A549 (cell line): ENCODE measurements around the gene ENTPD7. TPM values are rescaled to one million over a fixed set of nuclear protein-coding genes. Genes with fewer than 3 reads are reported as not detected.

Source experiments
- ATAC-seq, 2 experiments: fragments of 200-7000 bp in 1 of 2; fragments of >200 bp in 1 of 2; cut with Nextera tagmentation in 1 of 2; cut with Tn5 transposase in 1 of 2; 3 replicates each; pipeline versions ENCODE4 v1.8.0 to v1.9.1; 2018 to 2020; ENCODE audit warnings: mild to moderate bottlenecking in 1 of 2, moderate library complexity in 1 of 2
- CTCF ChIA-PET: fragments of 300-600 bp; sonication (Branson Sonifier 250); formaldehyde crosslinking; extraction: SDS; loops from one replicate; lab custom pipeline; 2021; ENCODE audit warnings: antibody characterized with exemption, inconsistent platforms; lab: Yijun Ruan, JAX
- POLR2A ChIA-PET: fragments of 350-600 bp; formaldehyde crosslinking; extraction: SDS; loops from one replicate; lab custom pipeline; 2021; ENCODE audit warnings: antibody characterized with exemption, inconsistent platforms; lab: Yijun Ruan, JAX
- DNase-seq, 2 experiments: peaks; one replicate each; pipeline versions ENCODE4 v3.0.0 to v3.0.0-alpha.2; 2011 to 2016; ENCODE audit warnings: low read depth in 1 of 2, low spot score in 1 of 2
- FAIRE-seq: peaks from 2 replicates; lab custom pipeline; 2011; peaks lifted over from hg19 to GRCh38; lab: Jason Lieb, UNC
- H3K27ac ChIP-seq, 2 experiments: fragments of >200 bp; sonication (Bioruptor Twin); formaldehyde crosslinking; 3 replicates each; pipeline ENCODE4 v1.5.1; 2016 to 2017
- H3K4me1 ChIP-seq: fragments of >200 bp; sonication (Bioruptor Twin); formaldehyde crosslinking; 3 replicates; pipeline ENCODE4 v1.6.1; 2016
- H3K4me2 ChIP-seq: fragments of >200 bp; sonication (Bioruptor Twin); formaldehyde crosslinking; 3 replicates; pipeline ENCODE4 v1.6.1; 2016
- H3K4me3 ChIP-seq: fragments of >200 bp; sonication (Bioruptor Twin); formaldehyde crosslinking; 3 replicates; pipeline ENCODE4 v1.5.1; 2016
- H3K9me3 ChIP-seq: fragments of >200 bp; sonication (Bioruptor Twin); formaldehyde crosslinking; 3 replicates; pipeline ENCODE4 v1.6.1; 2016
- CEBPB ChIP-seq, 2 experiments: fragments of >200 bp in 1 of 2; sonication (Bioruptor Twin) in 1 of 2; formaldehyde crosslinking in 1 of 2; IDR thresholded peaks; 2 replicates each; pipeline ENCODE4 v1.6.1; 2012 to 2016
- E2F6 ChIP-seq: IDR thresholded peaks from 2 replicates; pipeline ENCODE4 v1.6.1; 2012; ENCODE audit warnings: low read depth, borderline replicate concordance
- EHF ChIP-seq: fragments of 250-450 bp; sonication (Bioruptor Pico); IDR thresholded peaks from 2 replicates; pipeline ENCODE4 v1.5.0; 2020; ENCODE audit warnings: mild to moderate bottlenecking
- ELK1 ChIP-seq: fragments of 150-350 bp; IDR thresholded peaks from 2 replicates; pipeline ENCODE4 v1.6.1; 2014; ENCODE audit warnings: low read depth, mild to moderate bottlenecking, low read length
- EP300 ChIP-seq, 2 experiments: fragments of >200 bp; sonication (Bioruptor Twin); formaldehyde crosslinking; IDR thresholded peaks; 2 replicates in 1 of 2; 3 replicates in 1 of 2; pipeline ENCODE4 v1.6.1; 2016 to 2017
- FOSL2 ChIP-seq, 2 experiments: fragments of 450-650 bp in 1 of 2; fragments of >200 bp in 1 of 2; sonication (Bioruptor Twin) in 1 of 2; formaldehyde crosslinking; IDR thresholded peaks; 2 replicates each; pipeline versions ENCODE4 v1.5.0 to v1.6.1; 2016 to 2020; ENCODE audit warnings: mild to moderate bottlenecking in 1 of 2, moderate library complexity in 1 of 2
- GATA3 ChIP-seq: IDR thresholded peaks from 2 replicates; pipeline ENCODE4 v1.6.1; 2012; ENCODE audit warnings: borderline replicate concordance
- HDAC2 ChIP-seq: fragments of 200-600 bp; sonication (generic); IDR thresholded peaks from 2 replicates; pipeline ENCODE4 v1.6.1; 2016
- HEYL ChIP-seq: fragments of 250-450 bp; sonication (Bioruptor Pico); IDR thresholded peaks from 2 replicates; pipeline ENCODE4 v1.8.0; 2021; ENCODE audit warnings: mild to moderate bottlenecking, moderate library complexity
- HMGXB4 ChIP-seq: fragments of 250-450 bp; sonication (Bioruptor Pico); IDR thresholded peaks from 2 replicates; pipeline ENCODE4 v1.5.0; 2021; ENCODE audit warnings: mild to moderate bottlenecking, moderate library complexity, borderline replicate concordance
- HOXB13 ChIP-seq: fragments of 250-450 bp; sonication (Bioruptor Pico); IDR thresholded peaks from 2 replicates; pipeline ENCODE4 v1.5.0; 2020; ENCODE audit warnings: low read depth, mild to moderate bottlenecking, moderate library complexity
- JUN ChIP-seq, 2 experiments: fragments of >200 bp; sonication (Bioruptor Twin); formaldehyde crosslinking; IDR thresholded peaks; 2 replicates in 1 of 2; 3 replicates in 1 of 2; pipeline ENCODE4 v1.6.1; 2016 to 2017
- JUNB ChIP-seq: fragments of >200 bp; sonication (Bioruptor Twin); formaldehyde crosslinking; IDR thresholded peaks from 2 replicates; pipeline ENCODE4 v1.6.1; 2016
- MYC ChIP-seq: IDR thresholded peaks from 2 replicates; pipeline ENCODE4 v1.6.1; 2012; ENCODE audit warnings: mild to moderate bottlenecking, inconsistent platforms, low read length, improper control_type of control experiment, borderline replicate concordance
- NPAS2 ChIP-seq: fragments of 250-450 bp; sonication (Bioruptor Pico); IDR thresholded peaks from 2 replicates; pipeline ENCODE4 v1.8.0; 2022; ENCODE audit warnings: mild to moderate bottlenecking, moderate library complexity, borderline replicate concordance
- NR3C1 ChIP-seq: fragments of >200 bp; sonication (Bioruptor Twin); formaldehyde crosslinking; IDR thresholded peaks from 3 replicates; pipeline ENCODE4 v1.6.1; 2017
- PBX3 ChIP-seq: IDR thresholded peaks from 2 replicates; pipeline ENCODE4 v1.6.1; 2012
- RFX5 ChIP-seq: fragments of 450-650 bp; IDR thresholded peaks from 2 replicates; pipeline ENCODE4 v1.7.1; 2014; ENCODE audit warnings: antibody characterized with exemption, mild to moderate bottlenecking, moderate library complexity
- SMC3 ChIP-seq: fragments of >200 bp; sonication (Bioruptor Twin); formaldehyde crosslinking; IDR thresholded peaks from 3 replicates; pipeline ENCODE4 v1.6.1; 2018; ENCODE audit warnings: inconsistent platforms
- SREBF2 ChIP-seq: fragments of 450-650 bp; IDR thresholded peaks from 2 replicates; pipeline ENCODE4 v1.6.1; 2014; ENCODE audit warnings: mild to moderate bottlenecking, moderate library complexity
- ZC3H11A ChIP-seq: fragments of 450-650 bp; IDR thresholded peaks from 2 replicates; pipeline ENCODE4 v1.6.1; 2014; ENCODE audit warnings: antibody characterized with exemption, mild to moderate bottlenecking
- ZNF302 ChIP-seq: fragments of 250-450 bp; sonication (Bioruptor Pico); IDR thresholded peaks from 2 replicates; pipeline ENCODE4 v1.9.0; 2021; ENCODE audit warnings: inconsistent platforms, mild to moderate bottlenecking, moderate library complexity
- WGBS: methylation state at CpG from one replicate; pipeline ENCODE4 v1.1.6; 2017; ENCODE audit errors: missing lambda C conversion rate; 5-methylcytosine and 5-hydroxymethylcytosine counted together
- polyA plus RNA-seq, 4 experiments: library from polyadenylated mRNA; depleted of rRNA in 3 of 4; stranded (reverse); fragments of >200 nt; fragmentation: RNase III in 1 of 4; extraction: RNeasy Plus Mini Kit Qiagen cat#74134 plus additional on column Dnase treatment in 1 of 4; gene quantifications; 2 replicates in 3 of 4; 3 replicates in 1 of 4; pipeline ENCODE4 v1.2.3, GENCODE V29; 2011 to 2017

Gene ENTPD7
- polyA plus RNA-seq, 2 of the 4 experiments (the other 2 are of a cell fraction), result 6.8 to 10.4 TPM

GRCh38 chr10:99633832-99634231 lies 25.5 kb upstream of the ENTPD7 start (continued):
- TF ChIP-seq HDAC2, result no peak
- TF ChIP-seq HEYL, result no peak
- no peak for TF ChIP-seq SREBF2

GRCh38 chr10:99647601-99648151 lies 11.6 kb upstream of the ENTPD7 start:
- ATAC-seq, result no peak
- TF ChIP-seq GATA3, result no peak
- no peak for TF ChIP-seq NR3C1
- no peak for TF ChIP-seq MYC
- TF ChIP-seq PBX3, result no peak
- TF ChIP-seq ZNF302 (CRISPR knock-in tag), result no peak
- no peak for TF ChIP-seq EHF
- TF ChIP-seq HMGXB4, result no peak
- no peak for TF ChIP-seq NPAS2 (CRISPR knock-in tag)
- no peak for TF ChIP-seq FOSL2 (IDR thresholded peaks at IDR 0.05)
- no peak for TF ChIP-seq FOSL2 (CRISPR knock-in tag; IDR thresholded peaks at IDR 0.05)
- no peak for TF ChIP-seq ELK1
- no peak for TF ChIP-seq HOXB13 (CRISPR knock-in tag)
- no peak for FAIRE-seq
- ChIA-PET POLR2A (no interaction called here), CTCF (interaction anchor here (0.6 to 1.0 kb wide), 2 partner anchors 12 to 32 kb away, joined by 3 to 4 read pairs; no protein-coding TSS in a partner anchor)
- 35% methylated on average over 2 of the region's 2 CpGs for WGBS
- DNase-seq, result no peak
- 0 out of 3 replicates have a peak, but pooled peaks cover 9% of the 10 kb centered on the region for H3K9me3 ChIP-seq
- no peaks in the 10 kb centered on the region for H3K4me1 ChIP-seq
- no peak overlapping the region for H3K4me2 ChIP-seq
- H3K27ac ChIP-seq, result no peak overlapping the region
- no peak overlapping the region for H3K4me3 ChIP-seq

GRCh38 chr10:99648717-99649116 lies 10.6 kb upstream of the ENTPD7 start:
- ATAC-seq, result no peak
- 6% methylated on average over 1 of the region's 1 CpG for WGBS
- no peak overlapping the region for H3K27ac ChIP-seq
- H3K9me3 ChIP-seq, result 0 out of 3 replicates have a peak, but pooled peaks cover 9% of the 10 kb centered on the region
- POLR2A ChIA-PET, result no interaction called here
- TF ChIP-seq EP300 (IDR thresholded peaks at IDR 0.05), result no peak
- TF ChIP-seq JUN (IDR thresholded peaks at IDR 0.05), result no peak
- no peak for TF ChIP-seq SMC3
- TF ChIP-seq RFX5, result no peak
- no peak for TF ChIP-seq CEBPB (IDR thresholded peaks at IDR 0.05)
- TF ChIP-seq ELK1, result no peak
- no peak for TF ChIP-seq ZC3H11A
- no peak for TF ChIP-seq E2F6
- no peak for TF ChIP-seq JUNB
- CTCF ChIA-PET, result no interaction called here
- no peak for FAIRE-seq
- H3K4me1 ChIP-seq, result no peaks in the 10 kb centered on the region
- H3K4me2 ChIP-seq, result no peak overlapping the region
- DNase-seq, result no peak
- no peak overlapping the region for H3K4me3 ChIP-seq
